Dendritic cell treated with granulocyte-macrophage colony-stimulating factor and Interleukin-4, amounts not matched to agents 40 ng/mL and 50 ng/mL, for 4 days (primary cell): ENCODE results near the gene ALDH2.
"Not testable (repeated sequence)": the region's sequence is repeated elsewhere in the genome, so short reads cannot be mapped to it uniquely, and the experiment has no call there.

Source experiments
- H3K27ac Mint-ChIP-seq: one replicate; pipeline ENCODE4 v1.8.0; 2022; ENCODE audit warnings: mild to moderate bottlenecking, mixed read lengths
- H3K27me3 Mint-ChIP-seq: one replicate; pipeline ENCODE4 v1.8.0; 2022; ENCODE audit warnings: mild to moderate bottlenecking, mixed read lengths
- H3K36me3 Mint-ChIP-seq: one replicate; pipeline ENCODE4 v1.8.0; 2022; ENCODE audit warnings: low read depth, mixed read lengths
- H3K4me1 Mint-ChIP-seq: one replicate; pipeline ENCODE4 v1.8.0; 2022; ENCODE audit warnings: low read depth, mixed read lengths
- H3K4me3 Mint-ChIP-seq: one replicate; pipeline ENCODE4 v1.8.0; 2022; ENCODE audit warnings: mild to moderate bottlenecking, moderate library complexity, mixed read lengths
- H3K9me3 Mint-ChIP-seq: one replicate; pipeline ENCODE4 v1.8.0; 2022; ENCODE audit warnings: mixed read lengths
- intact Hi-C: fragments of 100-400 bp; cut with micrococcal nuclease; formaldehyde crosslinking; loops from one replicate; pipeline ENCODE4 v1.15.0; 2022

ALDH2 gene

GRCh38 chr12:111834740-111835386, 68.1 kb downstream of the ALDH2 start:
- Mint-ChIP-seq H3K27ac (peak overlapping the region; percentile 96), H3K4me3 (peak overlapping the region; percentile 79), H3K4me1 (peaks cover 38% of the 10 kb centered on the region), H3K36me3 (peaks cover 11% of the 10 kb centered on the region)
- H3K27me3 Mint-ChIP-seq, H3K9me3 Mint-ChIP-seq, intact Hi-C loops: not testable (repeated sequence)

- Mint-ChIP-seq H3K4me3 (peak overlapping the region; percentile 79), H3K4me1 (peaks cover 46% of the 10 kb centered on the region), H3K36me3 (peaks cover 19% of the 10 kb centered on the region), H3K27ac (peak overlapping the region; percentile 96)
- H3K27me3 Mint-ChIP-seq, intact Hi-C loops, H3K9me3 Mint-ChIP-seq: not testable (repeated sequence)
Observed at GRCh38 chr12:111835531-111836181, 68.9 kb downstream of the ALDH2 start.

- Mint-ChIP-seq H3K4me3 (no peak overlapping the region), H3K4me1 (peaks cover 53% of the 10 kb centered on the region)
Observed at GRCh38 chr12:111838353-111838752, 71.6 kb downstream of the ALDH2 start.

GRCh38 chr12:111840807-111841206, 74.1 kb downstream of the ALDH2 start:
- H3K4me1 Mint-ChIP-seq: peaks cover 44% of the 10 kb centered on the region
- H3K27ac Mint-ChIP-seq: peak overlapping the region; percentile 94
- H3K9me3 Mint-ChIP-seq: no peaks in the 10 kb centered on the region
- H3K36me3 Mint-ChIP-seq: peaks cover 51% of the 10 kb centered on the region
- intact Hi-C loops: no loop called here
- H3K27me3 Mint-ChIP-seq: no peaks in the 10 kb centered on the region
- H3K4me3 Mint-ChIP-seq: peak overlapping the region; percentile 89

More at GRCh38 chr12:111838353-111838752, 71.6 kb downstream of the ALDH2 start:
- intact Hi-C loops: no loop called here
- peaks cover 33% of the 10 kb centered on the region for H3K36me3 Mint-ChIP-seq
- no peak overlapping the region for H3K27ac Mint-ChIP-seq
- no peaks in the 10 kb centered on the region for H3K27me3 Mint-ChIP-seq
- H3K9me3 Mint-ChIP-seq: no peaks in the 10 kb centered on the region

GRCh38 chr12:111841236-111841749, 74.6 kb downstream of the ALDH2 start:
- intact Hi-C loops: no loop called here
- no peaks in the 10 kb centered on the region for H3K9me3 Mint-ChIP-seq
- peak overlapping the region; percentile 89 for H3K4me3 Mint-ChIP-seq
- H3K4me1 Mint-ChIP-seq: peaks cover 40% of the 10 kb centered on the region
- H3K36me3 Mint-ChIP-seq: peaks cover 56% of the 10 kb centered on the region
- no peaks in the 10 kb centered on the region for H3K27me3 Mint-ChIP-seq
- H3K27ac Mint-ChIP-seq: peak overlapping the region; percentile 94

GRCh38 chr12:111841750-111842555, 75.2 kb downstream of the ALDH2 start, which contains the start of gene MAPKAPK5:
MAPKAPK5 (plus strand) TSS chr12:111842228; CDS start chr12:111842734, 506 bp downstream.
- intact Hi-C loops: no loop called here
- H3K36me3 Mint-ChIP-seq: peaks cover 63% of the 10 kb centered on the region
- peak within 1 kb of the TSS; percentile 94 for H3K27ac Mint-ChIP-seq
- peaks cover 37% of the 10 kb centered on the region for H3K4me1 Mint-ChIP-seq
- no peaks in the 10 kb centered on the region for H3K9me3 Mint-ChIP-seq
- peak within 1 kb of the TSS; percentile 89 for H3K4me3 Mint-ChIP-seq
- no peaks in the 10 kb centered on the region for H3K27me3 Mint-ChIP-seq

GRCh38 chr12:111842556-111843396, 76.0 kb downstream of the ALDH2 start:
- H3K4me1 Mint-ChIP-seq: peaks cover 31% of the 10 kb centered on the region
- H3K4me3 Mint-ChIP-seq: peak overlapping the region; percentile 89
- H3K27ac Mint-ChIP-seq: peak overlapping the region; percentile 94
- H3K36me3 Mint-ChIP-seq: peaks cover 70% of the 10 kb centered on the region
- no peaks in the 10 kb centered on the region for H3K27me3 Mint-ChIP-seq
- intact Hi-C loops: no loop called here
- H3K9me3 Mint-ChIP-seq: no peaks in the 10 kb centered on the region

- peaks cover 16% of the 10 kb centered on the region for H3K4me1 Mint-ChIP-seq
- intact Hi-C loops: no loop called here
- H3K9me3 Mint-ChIP-seq: no peaks in the 10 kb centered on the region
- no peak overlapping the region for H3K27ac Mint-ChIP-seq
- H3K36me3 Mint-ChIP-seq: peaks cover 74% of the 10 kb centered on the region
- H3K27me3 Mint-ChIP-seq: no peaks in the 10 kb centered on the region
- no peak overlapping the region for H3K4me3 Mint-ChIP-seq
Observed at GRCh38 chr12:111846016-111846415, 79.3 kb downstream of the ALDH2 start.

- H3K9me3 Mint-ChIP-seq: no peaks in the 10 kb centered on the region
- intact Hi-C loops: no loop called here
- H3K36me3 Mint-ChIP-seq: peaks cover 75% of the 10 kb centered on the region
- no peaks in the 10 kb centered on the region for H3K4me1 Mint-ChIP-seq
- H3K4me3 Mint-ChIP-seq: no peak overlapping the region
- H3K27ac Mint-ChIP-seq: no peak overlapping the region
- H3K27me3 Mint-ChIP-seq: no peaks in the 10 kb centered on the region
Observed at GRCh38 chr12:111850526-111850925, 83.8 kb downstream of the ALDH2 start.

GRCh38 chr12:111858186-111858585, 91.5 kb downstream of the ALDH2 start:
- Mint-ChIP-seq H3K27ac (no peak overlapping the region), H3K27me3 (no peaks in the 10 kb centered on the region), H3K4me1 (peaks cover 12% of the 10 kb centered on the region), H3K4me3 (no peak overlapping the region), H3K9me3 (no peaks in the 10 kb centered on the region), H3K36me3 (peaks cover 31% of the 10 kb centered on the region)
- intact Hi-C loops: no loop called here

GRCh38 chr12:111858778-111859177, 92.0 kb downstream of the ALDH2 start:
- H3K27me3 Mint-ChIP-seq: no peaks in the 10 kb centered on the region
- H3K9me3 Mint-ChIP-seq: no peaks in the 10 kb centered on the region
- intact Hi-C loops: no loop called here
- no peak overlapping the region for H3K4me3 Mint-ChIP-seq
- no peak overlapping the region for H3K27ac Mint-ChIP-seq
- peaks cover 12% of the 10 kb centered on the region for H3K4me1 Mint-ChIP-seq
- peaks cover 36% of the 10 kb centered on the region for H3K36me3 Mint-ChIP-seq

- Mint-ChIP-seq H3K27me3 (no peaks in the 10 kb centered on the region), H3K4me3 (no peak overlapping the region), H3K4me1 (peaks cover 5% of the 10 kb centered on the region), H3K36me3 (peaks cover 53% of the 10 kb centered on the region), H3K27ac (no peak overlapping the region), H3K9me3 (no peaks in the 10 kb centered on the region)
- intact Hi-C loops: no loop called here
Observed at GRCh38 chr12:111864913-111865312, 98.2 kb downstream of the ALDH2 start.
